Measurements from ENCODE around the gene GPR141. TPM values are rescaled to one million over a fixed set of nuclear protein-coding genes. Genes with fewer than 3 reads are reported as not detected.

GPR141 gene
- total RNA-seq, 1 donor from 2014 or later = not detected

DNA sequence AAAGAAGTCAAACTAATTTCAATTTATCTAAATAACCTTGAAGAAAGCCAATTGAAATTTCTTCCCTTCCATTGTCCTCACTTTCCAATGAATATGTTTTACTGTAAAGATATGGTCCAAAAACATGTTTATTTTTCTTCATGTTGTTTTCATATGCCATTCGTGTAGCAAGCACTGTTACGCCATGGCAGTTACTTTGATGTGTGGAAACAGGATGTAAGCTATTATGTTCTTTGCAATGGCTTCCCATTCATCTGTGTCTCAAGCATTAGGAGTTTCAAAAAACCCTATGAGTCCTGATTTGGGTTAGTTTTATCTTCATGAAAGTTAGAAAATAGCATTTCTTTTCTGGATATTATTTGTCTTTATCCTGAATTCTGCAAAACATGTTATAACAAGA lies 31.0 kb downstream of the GPR141 start:
- Histone ChIP-seq H3K27ac (no peak overlapping the region), H3K36me3 (no peaks in the 10 kb centered on the region), H3K4me3 (no peak overlapping the region), H3K27me3 (no peaks in the 10 kb centered on the region), H3K4me1 (no peaks in the 10 kb centered on the region), H3K9me3 (no peaks in the 10 kb centered on the region)
- DNase-seq (ENCODE audit: extremely low spot score in 2 of 2) = no peak
- intact Hi-C loops (cut with DNase I) = no loop called here
- no peak for TF ChIP-seq POLR2AphosphoS5 (IDR thresholded peaks at IDR 0.05; ENCODE audit: insufficient read depth in 1 of 2, low read depth in 1 of 2)
- TF ChIP-seq, protein P1, sequence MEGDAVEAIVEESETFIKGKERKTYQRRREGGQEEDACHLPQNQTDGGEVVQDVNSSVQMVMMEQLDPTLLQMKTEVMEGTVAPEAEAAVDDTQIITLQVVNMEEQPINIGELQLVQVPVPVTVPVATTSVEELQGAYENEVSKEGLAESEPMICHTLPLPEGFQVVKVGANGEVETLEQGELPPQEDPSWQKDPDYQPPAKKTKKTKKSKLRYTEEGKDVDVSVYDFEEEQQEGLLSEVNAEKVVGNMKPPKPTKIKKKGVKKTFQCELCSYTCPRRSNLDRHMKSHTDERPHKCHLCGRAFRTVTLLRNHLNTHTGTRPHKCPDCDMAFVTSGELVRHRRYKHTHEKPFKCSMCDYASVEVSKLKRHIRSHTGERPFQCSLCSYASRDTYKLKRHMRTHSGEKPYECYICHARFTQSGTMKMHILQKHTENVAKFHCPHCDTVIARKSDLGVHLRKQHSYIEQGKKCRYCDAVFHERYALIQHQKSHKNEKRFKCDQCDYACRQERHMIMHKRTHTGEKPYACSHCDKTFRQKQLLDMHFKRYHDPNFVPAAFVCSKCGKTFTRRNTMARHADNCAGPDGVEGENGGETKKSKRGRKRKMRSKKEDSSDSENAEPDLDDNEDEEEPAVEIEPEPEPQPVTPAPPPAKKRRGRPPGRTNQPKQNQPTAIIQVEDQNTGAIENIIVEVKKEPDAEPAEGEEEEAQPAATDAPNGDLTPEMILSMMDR (IDR thresholded peaks at IDR 0.05) = no peak
- no peak for TF ChIP-seq POLR2A (IDR thresholded peaks at IDR 0.05)

DNA sequence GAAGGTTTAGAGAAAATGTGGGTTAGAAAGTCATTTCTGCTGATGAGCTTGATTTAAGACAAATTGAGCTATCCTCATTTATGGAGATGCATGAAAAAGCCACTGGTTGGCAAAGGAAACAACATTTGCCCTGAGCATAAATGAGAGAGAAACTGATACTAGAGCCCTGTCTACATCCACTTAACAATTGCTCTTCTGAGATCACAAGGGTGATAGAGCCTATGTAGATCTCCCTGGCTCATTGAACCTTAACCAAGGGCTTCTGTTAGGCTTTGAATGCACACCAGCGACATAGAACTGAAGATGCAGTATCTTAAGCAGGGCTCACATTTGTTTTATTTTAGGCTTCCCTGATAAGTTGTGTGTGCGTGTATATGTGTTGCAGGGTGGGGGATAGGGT lies 35.0 kb downstream of the GPR141 start:
- no peaks in the 10 kb centered on the region for H3K9me3 ChIP-seq
- no peak overlapping the region for H3K27ac ChIP-seq
- no peaks in the 10 kb centered on the region for H3K4me1 ChIP-seq
- no peak overlapping the region for H3K4me3 ChIP-seq
- H3K27me3 ChIP-seq = no peaks in the 10 kb centered on the region
- H3K36me3 ChIP-seq = no peaks in the 10 kb centered on the region
- TF ChIP-seq POLR2A (IDR thresholded peaks at IDR 0.05) (no peak), POLR2AphosphoS5 (IDR thresholded peaks at IDR 0.05; ENCODE audit: insufficient read depth in 1 of 2, low read depth in 1 of 2) (no peak)
- TF ChIP-seq, protein P1 (IDR thresholded peaks at IDR 0.05) = no peak
- intact Hi-C loops (cut with DNase I) = no loop called here
- DNase-seq (ENCODE audit: extremely low spot score in 2 of 2) = no peak

DNA sequence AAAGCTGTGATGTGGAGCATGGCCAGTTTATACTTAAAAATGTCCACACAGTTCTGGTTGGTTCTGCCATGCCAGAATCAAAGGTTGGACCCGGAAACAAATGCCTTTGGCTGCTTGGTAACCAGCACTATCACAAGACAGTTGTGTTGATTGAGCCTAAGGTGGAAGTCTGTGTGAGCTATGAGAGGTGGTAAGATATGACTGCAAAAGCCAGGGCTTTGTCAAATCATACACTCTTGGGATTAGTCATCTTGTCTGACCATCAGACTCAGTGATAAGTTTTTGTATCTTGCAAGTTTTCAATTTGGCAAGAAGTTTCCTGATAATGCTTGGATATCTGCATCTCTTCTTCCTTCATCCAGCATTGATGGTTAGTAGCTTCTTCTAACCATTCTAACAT lies 35.5 kb downstream of the GPR141 start:
- H3K27me3 ChIP-seq = no peaks in the 10 kb centered on the region
- no peaks in the 10 kb centered on the region for H3K36me3 ChIP-seq
- intact Hi-C loops (cut with DNase I) = no loop called here
- H3K4me3 ChIP-seq = no peak overlapping the region
- H3K4me1 ChIP-seq = no peaks in the 10 kb centered on the region
- no peak for TF ChIP-seq POLR2AphosphoS5 (IDR thresholded peaks at IDR 0.05; ENCODE audit: insufficient read depth in 1 of 2, low read depth in 1 of 2)
- TF ChIP-seq POLR2A (IDR thresholded peaks at IDR 0.05) = no peak
- no peak overlapping the region for H3K27ac ChIP-seq
- no peaks in the 10 kb centered on the region for H3K9me3 ChIP-seq
- DNase-seq (ENCODE audit: extremely low spot score in 2 of 2) = no peak

DNA sequence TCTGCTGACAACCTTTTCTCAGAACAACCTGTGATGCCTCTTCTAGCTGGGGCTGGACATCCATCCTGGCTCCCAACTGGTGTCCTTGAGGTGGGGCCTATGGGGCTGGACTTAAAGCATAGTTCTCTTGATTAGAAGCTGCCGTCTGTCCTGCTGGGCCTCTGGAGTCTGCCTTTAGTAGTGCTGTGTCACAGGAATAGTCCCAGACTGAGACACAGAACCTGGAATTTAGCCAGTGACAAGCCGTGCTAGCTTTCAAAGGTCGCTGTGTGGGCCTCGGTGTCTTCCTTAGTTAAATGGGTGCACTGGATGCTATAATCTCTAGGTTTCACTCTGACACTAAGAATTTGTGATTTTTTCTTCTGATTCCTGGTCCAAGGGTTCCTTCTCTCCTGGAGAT lies 41.2 kb downstream of the GPR141 start:
- Histone ChIP-seq H3K36me3 (no peaks in the 10 kb centered on the region), H3K27ac (no peak overlapping the region), H3K4me1 (peaks cover 7% of the 10 kb centered on the region), H3K9me3 (no peaks in the 10 kb centered on the region), H3K4me3 (no peak overlapping the region), H3K27me3 (no peaks in the 10 kb centered on the region)
- intact Hi-C loops (cut with DNase I) = no loop called here
- TF ChIP-seq POLR2AphosphoS5 (IDR thresholded peaks at IDR 0.05; ENCODE audit: insufficient read depth in 1 of 2, low read depth in 1 of 2) (no peak), POLR2A (IDR thresholded peaks at IDR 0.05) (no peak)
- TF ChIP-seq, protein P1 (IDR thresholded peaks at IDR 0.05) = no peak
- DNase-seq (ENCODE audit: extremely low spot score in 2 of 2) = no peak

DNA sequence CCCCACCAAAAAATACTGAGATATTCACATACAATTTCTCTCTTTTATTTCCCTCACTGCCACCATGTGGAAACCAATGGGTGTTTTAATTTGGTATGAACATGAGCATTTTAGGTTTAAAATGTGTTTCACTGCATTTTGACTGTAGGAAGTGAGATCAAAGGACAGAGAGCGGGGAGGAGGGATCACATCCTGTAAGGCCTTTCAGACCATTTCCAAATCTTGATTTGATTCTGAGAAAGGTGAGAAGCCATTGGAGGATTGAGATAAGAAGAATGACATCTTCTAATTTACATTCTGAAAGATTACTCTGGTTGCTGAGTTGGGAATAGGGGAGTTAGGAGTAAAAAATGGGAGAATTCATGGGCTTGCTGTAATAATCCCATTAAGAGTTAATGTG lies 42.5 kb downstream of the GPR141 start:
- intact Hi-C loops (cut with DNase I) = no loop called here
- Histone ChIP-seq H3K4me1 (peaks cover 7% of the 10 kb centered on the region), H3K9me3 (no peaks in the 10 kb centered on the region), H3K36me3 (no peaks in the 10 kb centered on the region), H3K27me3 (no peaks in the 10 kb centered on the region), H3K27ac (no peak overlapping the region), H3K4me3 (no peak overlapping the region)
- no peak for DNase-seq (ENCODE audit: extremely low spot score in 2 of 2)
- no peak for TF ChIP-seq POLR2AphosphoS5 (IDR thresholded peaks at IDR 0.05; ENCODE audit: insufficient read depth in 1 of 2, low read depth in 1 of 2)
- TF ChIP-seq, protein P1 (IDR thresholded peaks at IDR 0.05) = no peak
- TF ChIP-seq POLR2A (IDR thresholded peaks at IDR 0.05) = no peak

Measured in vagina (tissue), 2 donors.